ENCODE measurements around the gene TCEA2. TPM values are rescaled to one million over a fixed set of nuclear protein-coding genes. Genes with fewer than 3 reads are reported as not detected.
A peak's percentile ranks its signal among the peaks of the same experiment; 100 is the strongest.

Gene TCEA2
- total RNA-seq, 1 donor from 2014 or later = 123 TPM

- Mint-ChIP-seq H3K36me3 (ENCODE audit: low read depth, unreplicated experiment) (peaks cover 51% of the 10 kb centered on the region), H3K4me1 (ENCODE audit: unreplicated experiment) (no peaks in the 10 kb centered on the region), H3K9me3 (ENCODE audit: unreplicated experiment) (no peaks in the 10 kb centered on the region), H3K4me3 (ENCODE audit: unreplicated experiment) (no peak overlapping the region), H3K27me3 (ENCODE audit: unreplicated experiment) (peaks cover 14% of the 10 kb centered on the region), H3K27ac (ENCODE audit: unreplicated experiment) (peak overlapping the region; percentile 57)
- no peak for DNase-seq (ENCODE audit: low spot score)
- TF ChIP-seq CTCF (IDR thresholded peaks at IDR 0.05; ENCODE audit: unreplicated experiment) = no peak
Measured at GRCh38 chr20:64027981-64028685, 34.9 kb upstream of the TCEA2 start.

GRCh38 chr20:64029293-64030117 is 33.5 kb upstream of the TCEA2 start:
- no peaks in the 10 kb centered on the region for H3K9me3 Mint-ChIP-seq (ENCODE audit: unreplicated experiment)
- H3K27me3 Mint-ChIP-seq (ENCODE audit: unreplicated experiment) = peaks cover 14% of the 10 kb centered on the region
- TF ChIP-seq CTCF (IDR thresholded peaks at IDR 0.05; ENCODE audit: unreplicated experiment) = no peak
- H3K36me3 Mint-ChIP-seq (ENCODE audit: low read depth, unreplicated experiment) = peaks cover 38% of the 10 kb centered on the region
- DNase-seq (ENCODE audit: low spot score) = no peak
- H3K27ac Mint-ChIP-seq (ENCODE audit: unreplicated experiment) = no peak overlapping the region
- peaks cover 4% of the 10 kb centered on the region for H3K4me1 Mint-ChIP-seq (ENCODE audit: unreplicated experiment)
- no peak overlapping the region for H3K4me3 Mint-ChIP-seq (ENCODE audit: unreplicated experiment)

- H3K4me3 Mint-ChIP-seq (ENCODE audit: unreplicated experiment) = peak overlapping the region; percentile 32
- H3K27ac Mint-ChIP-seq (ENCODE audit: unreplicated experiment) = peak overlapping the region; percentile 54
- no peak for TF ChIP-seq CTCF (IDR thresholded peaks at IDR 0.05; ENCODE audit: unreplicated experiment)
- DNase-seq (ENCODE audit: low spot score) = no peak
- no peaks in the 10 kb centered on the region for H3K9me3 Mint-ChIP-seq (ENCODE audit: unreplicated experiment)
- H3K36me3 Mint-ChIP-seq (ENCODE audit: low read depth, unreplicated experiment) = peaks cover 33% of the 10 kb centered on the region
- H3K4me1 Mint-ChIP-seq (ENCODE audit: unreplicated experiment) = peaks cover 10% of the 10 kb centered on the region
- H3K27me3 Mint-ChIP-seq (ENCODE audit: unreplicated experiment) = peaks cover 19% of the 10 kb centered on the region
Measured at GRCh38 chr20:64030371-64031134, 32.4 kb upstream of the TCEA2 start.

GRCh38 chr20:64031822-64032314 is 31.1 kb upstream of the TCEA2 start:
- Mint-ChIP-seq H3K27ac (ENCODE audit: unreplicated experiment) (no peak overlapping the region), H3K4me1 (ENCODE audit: unreplicated experiment) (peaks cover 10% of the 10 kb centered on the region), H3K4me3 (ENCODE audit: unreplicated experiment) (peak overlapping the region; percentile 31), H3K27me3 (ENCODE audit: unreplicated experiment) (peaks cover 19% of the 10 kb centered on the region), H3K9me3 (ENCODE audit: unreplicated experiment) (no peaks in the 10 kb centered on the region), H3K36me3 (ENCODE audit: low read depth, unreplicated experiment) (peaks cover 27% of the 10 kb centered on the region)
- no peak for TF ChIP-seq CTCF (IDR thresholded peaks at IDR 0.05; ENCODE audit: unreplicated experiment)
- no peak for DNase-seq (ENCODE audit: low spot score)
